ENCODE measurements around the gene NEK1. TPM values are rescaled to one million over a fixed set of nuclear protein-coding genes. Genes with fewer than 3 reads are reported as not detected.

The NEK1 gene
- total RNA-seq, 1 experiment from 2014 or later = 10.3 TPM

- TF ChIP-seq ZNF512 (CRISPR knock-in tag; IDR thresholded peaks at IDR 0.05; ENCODE audit: borderline replicate concordance) (no peak), PRRX2 (CRISPR knock-in tag; IDR thresholded peaks at IDR 0.05) (no peak), ZNF263 (CRISPR knock-in tag; IDR thresholded peaks at IDR 0.05; ENCODE audit: low read depth) (no peak), ATF2 (CRISPR knock-in tag; IDR thresholded peaks at IDR 0.05; ENCODE audit: borderline replicate concordance, low read depth) (no peak), AR (CRISPR knock-in tag; IDR thresholded peaks at IDR 0.05) (no peak), FOXP1 (CRISPR knock-in tag; IDR thresholded peaks at IDR 0.05; ENCODE audit: borderline replicate concordance) (no peak; the same call in 1 of the 2 replicates), IRF1 (CRISPR knock-in tag; IDR thresholded peaks at IDR 0.05) (no peak), CDX4 (CRISPR knock-in tag; IDR thresholded peaks at IDR 0.05; ENCODE audit: borderline replicate concordance) (no peak), MLX (CRISPR knock-in tag; IDR thresholded peaks at IDR 0.05) (no peak), HMGA2 (CRISPR knock-in tag; IDR thresholded peaks at IDR 0.05) (no peak), ZBTB43 (CRISPR knock-in tag; IDR thresholded peaks at IDR 0.05) (0 out of 2 replicates have a peak, but pooled peaks have one; percentile 25), NFYB (CRISPR knock-in tag; conservative IDR thresholded peaks at IDR 0.05; ENCODE audit: low read depth) (peak; percentile 68), CREM (CRISPR knock-in tag; IDR thresholded peaks at IDR 0.05) (peak; percentile 93), NR2C2 (CRISPR knock-in tag; IDR thresholded peaks at IDR 0.05) (no peak), ZNF121 (CRISPR knock-in tag; IDR thresholded peaks at IDR 0.05) (peak; percentile 70; the same call in 1 of the 2 replicates), GABPB1 (CRISPR knock-in tag; IDR thresholded peaks at IDR 0.05) (peak; percentile 8; the same call in 1 of the 2 replicates), FOXJ3 (CRISPR knock-in tag; IDR thresholded peaks at IDR 0.05; ENCODE audit: borderline replicate concordance) (no peak), CTCF (IDR thresholded peaks at IDR 0.05) (no peak), EMX1 (CRISPR knock-in tag; IDR thresholded peaks at IDR 0.05) (no peak), MXD4 (CRISPR knock-in tag; IDR thresholded peaks at IDR 0.05; ENCODE audit: borderline replicate concordance) (no peak), FOXK1 (CRISPR knock-in tag; IDR thresholded peaks at IDR 0.05) (peak; percentile 79), SP1 (CRISPR knock-in tag; conservative IDR thresholded peaks at IDR 0.05) (peak; percentile 98), ZMAT4 (CRISPR knock-in tag; IDR thresholded peaks at IDR 0.05) (no peak), GTF2I (CRISPR knock-in tag; conservative IDR thresholded peaks at IDR 0.05) (no peak)
Observed at GRCh38 chr4:169619958-169620879, 7.8 kb upstream of the NEK1 start, which contains the start of gene CLCN3 (continued).
